B cell (primary cell): ENCODE results near the gene ANKRD28.

Experiments
- EZH2 ChIP-seq: IDR thresholded peaks from 2 replicates; pipeline ENCODE4 v1.6.1; 2012; ENCODE audit warnings: borderline replicate concordance, low read depth, mild to moderate bottlenecking, moderate library complexity, low read length; ENCODE audit not compliant: insufficient read depth, poor library complexity, severe bottlenecking
- TF ChIP-seq, protein P1 (sequence below): fragments of 200-600 bp; IDR thresholded peaks from one replicate; pipeline ENCODE4 v1.8.0; 2022; ENCODE audit warnings: antibody characterized with exemption, mild to moderate bottlenecking

DNA sequence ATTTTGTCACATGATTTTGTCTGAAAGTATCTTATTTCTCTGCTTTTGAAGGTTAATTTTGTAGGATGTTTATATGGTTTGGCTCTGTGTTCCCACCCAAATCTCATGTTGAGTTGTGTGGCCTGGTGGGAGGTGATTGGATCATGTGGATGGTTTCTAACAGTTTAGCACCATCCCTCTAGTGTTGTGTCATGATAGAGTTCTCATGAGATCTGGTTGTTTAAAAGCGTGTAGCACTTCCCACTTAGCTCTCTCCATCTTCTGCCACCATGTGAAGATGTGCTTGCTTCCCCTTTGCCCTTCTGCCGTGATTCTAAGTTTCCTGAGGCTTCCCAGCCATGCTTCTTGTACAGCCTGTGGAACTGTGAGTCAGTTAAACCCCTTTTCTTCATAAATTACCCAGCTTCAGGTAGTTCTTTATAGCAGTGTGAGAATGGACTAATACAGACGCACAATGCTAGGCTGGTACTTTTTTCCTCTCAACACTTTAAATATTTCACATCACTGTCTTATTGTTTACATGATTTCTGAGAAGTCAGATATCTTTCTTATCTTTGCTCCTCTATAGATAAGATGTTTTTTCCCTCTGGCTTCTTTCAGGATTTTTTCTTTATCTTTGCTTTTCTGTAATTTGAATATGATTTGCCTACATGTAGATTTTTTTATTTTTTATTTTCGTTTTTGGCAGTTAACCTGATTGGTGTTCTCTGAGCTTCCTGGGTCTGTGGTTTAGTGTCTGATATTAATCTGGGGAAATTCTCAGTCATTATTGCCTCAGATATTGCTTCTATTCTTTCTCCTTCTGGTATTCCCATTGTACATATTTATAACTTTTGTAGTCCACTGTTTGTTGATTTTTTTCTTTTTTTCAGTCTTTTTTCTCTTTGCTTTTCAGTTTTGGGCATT is 174.0 kb downstream of the ANKRD28 start:
- TF ChIP-seq, protein P1, sequence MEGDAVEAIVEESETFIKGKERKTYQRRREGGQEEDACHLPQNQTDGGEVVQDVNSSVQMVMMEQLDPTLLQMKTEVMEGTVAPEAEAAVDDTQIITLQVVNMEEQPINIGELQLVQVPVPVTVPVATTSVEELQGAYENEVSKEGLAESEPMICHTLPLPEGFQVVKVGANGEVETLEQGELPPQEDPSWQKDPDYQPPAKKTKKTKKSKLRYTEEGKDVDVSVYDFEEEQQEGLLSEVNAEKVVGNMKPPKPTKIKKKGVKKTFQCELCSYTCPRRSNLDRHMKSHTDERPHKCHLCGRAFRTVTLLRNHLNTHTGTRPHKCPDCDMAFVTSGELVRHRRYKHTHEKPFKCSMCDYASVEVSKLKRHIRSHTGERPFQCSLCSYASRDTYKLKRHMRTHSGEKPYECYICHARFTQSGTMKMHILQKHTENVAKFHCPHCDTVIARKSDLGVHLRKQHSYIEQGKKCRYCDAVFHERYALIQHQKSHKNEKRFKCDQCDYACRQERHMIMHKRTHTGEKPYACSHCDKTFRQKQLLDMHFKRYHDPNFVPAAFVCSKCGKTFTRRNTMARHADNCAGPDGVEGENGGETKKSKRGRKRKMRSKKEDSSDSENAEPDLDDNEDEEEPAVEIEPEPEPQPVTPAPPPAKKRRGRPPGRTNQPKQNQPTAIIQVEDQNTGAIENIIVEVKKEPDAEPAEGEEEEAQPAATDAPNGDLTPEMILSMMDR = no peak
- no peak for TF ChIP-seq EZH2
